NT2/D1 (cell line): ENCODE measurements around the gene RABEP2.
"Not testable (repeated sequence)": the region's sequence is repeated elsewhere in the genome, so short reads cannot be mapped to it uniquely, and the experiment has no call there.

Source experiments
- DNase-seq: peaks from one replicate; pipeline ENCODE4 v3.0.0-alpha.2; 2011; ENCODE audit warnings: low read depth, low spot score
- H3K27me3 ChIP-seq: 2 replicates; pipeline ENCODE4 v1.6.0; 2011; ENCODE audit warnings: mild to moderate bottlenecking; ENCODE audit not compliant: insufficient read length, insufficient read depth
- H3K36me3 ChIP-seq: 2 replicates; pipeline ENCODE4 v1.6.1; 2011; ENCODE audit warnings: mild to moderate bottlenecking, low read length, mixed read lengths; ENCODE audit not compliant: insufficient read depth, insufficient read length
- H3K4me1 ChIP-seq: 2 replicates; pipeline ENCODE4 v1.5.1; 2011; ENCODE audit not compliant: insufficient read depth, insufficient read length
- H3K4me3 ChIP-seq: 2 replicates; pipeline ENCODE4 v1.5.1; 2011; ENCODE audit warnings: low read depth; ENCODE audit not compliant: insufficient read length
- H3K9ac ChIP-seq: 2 replicates; pipeline ENCODE4 v1.6.0; 2011; ENCODE audit warnings: low read depth; ENCODE audit not compliant: insufficient read length
- H3K9me3 ChIP-seq: 2 replicates; pipeline ENCODE4 v1.5.1; 2011; ENCODE audit warnings: mild to moderate bottlenecking, low read length; ENCODE audit not compliant: insufficient read depth
- SUZ12 ChIP-seq: IDR thresholded peaks from 2 replicates; pipeline ENCODE4 v1.6.1; 2011; ENCODE audit not compliant: insufficient read length, insufficient read depth; ENCODE audit errors: extremely low read depth
- YY1 ChIP-seq: IDR thresholded peaks from 2 replicates; pipeline ENCODE4 v1.6.1; 2011; ENCODE audit not compliant: insufficient read length, insufficient read depth
- ZNF274 ChIP-seq: IDR thresholded peaks from 2 replicates; pipeline ENCODE4 v1.6.1; 2011; ENCODE audit warnings: mild to moderate bottlenecking, low read depth, low read length

Gene RABEP2

GRCh38 chr16:28932339-28933141 lies 7.5 kb upstream of the RABEP2 start:
- DNase-seq: no peak
- H3K9me3 ChIP-seq: no peaks in the 10 kb centered on the region
- peaks cover 8% of the 10 kb centered on the region for H3K4me1 ChIP-seq
- H3K27me3 ChIP-seq: no peaks in the 10 kb centered on the region
- H3K4me3 ChIP-seq: no peak overlapping the region
- H3K36me3 ChIP-seq: no peaks in the 10 kb centered on the region
- H3K9ac ChIP-seq: no peak overlapping the region
- no peak for TF ChIP-seq ZNF274
- no peak for TF ChIP-seq YY1
- TF ChIP-seq SUZ12: no peak

- Histone ChIP-seq H3K36me3 (no peaks in the 10 kb centered on the region), H3K4me1 (peaks cover 7% of the 10 kb centered on the region), H3K9ac (no peak within 1 kb of the TSS), H3K27me3 (no peaks in the 10 kb centered on the region), H3K9me3 (no peaks in the 10 kb centered on the region), H3K4me3 (no peak within 1 kb of the TSS)
- no peak for DNase-seq
- TF ChIP-seq ZNF274: no peak
- TF ChIP-seq SUZ12: no peak
- TF ChIP-seq YY1: no peak
These were observed 6.8 kb upstream of the RABEP2 start, which contains the start of gene CD19 for GRCh38 chr16:28931801-28932225. TSS of gene CD19 (plus strand) at chr16:28931971. CDS start at chr16:28932001, 30 bp downstream.

GRCh38 chr16:28930652-28931051 lies 5.6 kb upstream of the RABEP2 start:
- H3K36me3 ChIP-seq: no peaks in the 10 kb centered on the region
- H3K4me1 ChIP-seq: peaks cover 4% of the 10 kb centered on the region
- DNase-seq: no peak
- no peaks in the 10 kb centered on the region for H3K9me3 ChIP-seq
- TF ChIP-seq YY1 (no peak), ZNF274 (no peak), SUZ12 (no peak)
- no peak overlapping the region for H3K4me3 ChIP-seq
- no peak overlapping the region for H3K9ac ChIP-seq
- no peaks in the 10 kb centered on the region for H3K27me3 ChIP-seq

- Histone ChIP-seq H3K27me3 (no peaks in the 10 kb centered on the region), H3K4me1 (peaks cover 4% of the 10 kb centered on the region), H3K36me3 (no peaks in the 10 kb centered on the region), H3K9me3 (no peaks in the 10 kb centered on the region), H3K9ac (no peak overlapping the region), H3K4me3 (no peak overlapping the region)
- no peak for DNase-seq
- TF ChIP-seq SUZ12 (no peak), ZNF274 (no peak), YY1 (no peak)
These were observed 5.2 kb upstream of the RABEP2 start for GRCh38 chr16:28930203-28930602.

- TF ChIP-seq YY1 (no peak), ZNF274 (no peak), SUZ12 (no peak)
- peaks cover 11% of the 10 kb centered on the region for H3K4me1 ChIP-seq
- H3K27me3 ChIP-seq: no peaks in the 10 kb centered on the region
- no peak for DNase-seq
- no peak overlapping the region for H3K4me3 ChIP-seq
- no peaks in the 10 kb centered on the region for H3K36me3 ChIP-seq
- H3K9ac ChIP-seq: no peak overlapping the region
- no peaks in the 10 kb centered on the region for H3K9me3 ChIP-seq
These were observed 2.8 kb upstream of the RABEP2 start for GRCh38 chr16:28927815-28928214.

- not testable (repeated sequence) for H3K4me1 ChIP-seq, H3K9ac ChIP-seq
These were observed 1.2 kb upstream of the RABEP2 start for GRCh38 chr16:28926284-28926683.

GRCh38 chr16:28925386-28926228 lies 569 bp upstream of the RABEP2 start:
- H3K9me3 ChIP-seq: no peaks in the 10 kb centered on the region
- peaks cover 9% of the 10 kb centered on the region for H3K4me1 ChIP-seq
- TF ChIP-seq SUZ12 (no peak), YY1 (peak; percentile 44)
- peak; percentile 58 for DNase-seq
- H3K27me3 ChIP-seq: no peaks in the 10 kb centered on the region
- peaks cover 4% of the 10 kb centered on the region for H3K36me3 ChIP-seq
- H3K4me3 ChIP-seq: peak overlapping the region; percentile 41
- H3K9ac ChIP-seq: peak overlapping the region; percentile 87

More at GRCh38 chr16:28926284-28926683, 1.2 kb upstream of the RABEP2 start:
- not testable (repeated sequence) for H3K36me3 ChIP-seq, H3K27me3 ChIP-seq, DNase-seq, H3K9me3 ChIP-seq
- peak overlapping the region; percentile 41 for H3K4me3 ChIP-seq
